Fibroblast of lung (primary cell): Measurements from ENCODE around the gene NOL9.

Experiments used
- EZH2 ChIP-seq: IDR thresholded peaks from 2 replicates; pipeline ENCODE4 v1.5.1; 2012; ENCODE audit warnings: low read length, control low read depth, mild to moderate bottlenecking; ENCODE audit errors: missing control alignments
- TF ChIP-seq, protein P1 (sequence below), 2 donors: IDR thresholded peaks in 1 of 2; conservative IDR thresholded peaks in 1 of 2; 1 replicate in 1 of 2; 2 replicates in 1 of 2; pipeline ENCODE4 v1.5.1; 2011 to 2012; ENCODE audit warnings: low read length in 2 of 2, control low read depth in 1 of 2, inconsistent platforms in 1 of 2, low read depth in 1 of 2, mild to moderate bottlenecking in 1 of 2

DNA sequence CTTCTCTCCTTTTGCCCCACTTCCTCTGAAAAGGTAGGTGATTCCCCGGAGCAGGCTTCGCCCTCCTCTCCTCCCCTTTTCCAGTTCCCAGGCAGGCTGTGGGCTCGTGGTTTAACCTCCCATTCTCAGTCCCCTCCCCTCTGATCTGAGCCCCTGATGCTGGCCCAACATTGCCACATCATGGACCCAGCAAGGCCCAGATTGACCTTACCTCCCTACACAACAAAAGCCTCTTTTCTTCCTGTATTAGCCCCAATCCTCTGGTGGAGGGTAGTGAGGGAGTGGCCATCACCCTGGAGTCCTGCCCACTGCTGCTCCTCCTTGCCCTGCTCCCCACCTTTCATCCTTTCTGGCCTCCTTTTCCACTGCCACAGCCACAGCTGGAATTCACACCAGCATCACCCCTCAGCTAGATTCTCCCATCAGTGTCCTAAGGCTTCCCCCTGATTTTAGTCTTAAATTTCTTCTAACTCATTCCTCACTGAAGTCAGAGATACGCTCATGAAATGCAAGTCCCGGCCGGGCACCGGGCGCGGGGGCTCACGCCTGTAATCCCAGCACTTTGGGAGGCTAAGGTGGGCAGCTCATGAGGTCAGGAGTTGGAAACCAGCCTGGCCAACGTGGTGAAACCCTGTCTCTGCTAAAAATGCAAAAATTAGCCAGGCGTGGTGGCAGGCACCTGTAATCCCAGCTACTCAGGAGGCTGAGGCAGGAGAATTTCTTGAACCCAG is 18.5 kb upstream of the NOL9 start:
- TF ChIP-seq, protein P1, sequence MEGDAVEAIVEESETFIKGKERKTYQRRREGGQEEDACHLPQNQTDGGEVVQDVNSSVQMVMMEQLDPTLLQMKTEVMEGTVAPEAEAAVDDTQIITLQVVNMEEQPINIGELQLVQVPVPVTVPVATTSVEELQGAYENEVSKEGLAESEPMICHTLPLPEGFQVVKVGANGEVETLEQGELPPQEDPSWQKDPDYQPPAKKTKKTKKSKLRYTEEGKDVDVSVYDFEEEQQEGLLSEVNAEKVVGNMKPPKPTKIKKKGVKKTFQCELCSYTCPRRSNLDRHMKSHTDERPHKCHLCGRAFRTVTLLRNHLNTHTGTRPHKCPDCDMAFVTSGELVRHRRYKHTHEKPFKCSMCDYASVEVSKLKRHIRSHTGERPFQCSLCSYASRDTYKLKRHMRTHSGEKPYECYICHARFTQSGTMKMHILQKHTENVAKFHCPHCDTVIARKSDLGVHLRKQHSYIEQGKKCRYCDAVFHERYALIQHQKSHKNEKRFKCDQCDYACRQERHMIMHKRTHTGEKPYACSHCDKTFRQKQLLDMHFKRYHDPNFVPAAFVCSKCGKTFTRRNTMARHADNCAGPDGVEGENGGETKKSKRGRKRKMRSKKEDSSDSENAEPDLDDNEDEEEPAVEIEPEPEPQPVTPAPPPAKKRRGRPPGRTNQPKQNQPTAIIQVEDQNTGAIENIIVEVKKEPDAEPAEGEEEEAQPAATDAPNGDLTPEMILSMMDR (conservative IDR thresholded peaks at IDR 0.05 in 1 of 2, IDR thresholded peaks at IDR 0.05 in 1 of 2; ENCODE audit: low read depth in 1 of 2, low read length in 2 of 2), result no peak
- no peak for TF ChIP-seq EZH2
